Right lobe of liver (tissue), 4 donors: ENCODE results near the gene KCNAB3.

Experiments used
- POLR2A ChIP-seq: fragments of 450-650 bp; IDR thresholded peaks from one replicate; pipeline ENCODE4 v1.6.1; 2017; ENCODE audit warnings: antibody characterized with exemption, mild to moderate bottlenecking
- TF ChIP-seq, protein P1 (sequence below), 4 donors: fragments of 200-600 bp in 3 of 4; fragments of 450-650 bp in 1 of 4; IDR thresholded peaks; one replicate each; pipeline versions ENCODE4 v1.5.1 to v1.8.0; 2016 to 2022; ENCODE audit warnings: antibody characterized with exemption in 4 of 4, mild to moderate bottlenecking in 2 of 4
- donor health status: DM: no; HTN: no; CAD: no.
- donor health status: DM: no; HTN: no; CAD: no.
- donor health status: DM: no; HTN: yes; CAD: no.

DNA sequence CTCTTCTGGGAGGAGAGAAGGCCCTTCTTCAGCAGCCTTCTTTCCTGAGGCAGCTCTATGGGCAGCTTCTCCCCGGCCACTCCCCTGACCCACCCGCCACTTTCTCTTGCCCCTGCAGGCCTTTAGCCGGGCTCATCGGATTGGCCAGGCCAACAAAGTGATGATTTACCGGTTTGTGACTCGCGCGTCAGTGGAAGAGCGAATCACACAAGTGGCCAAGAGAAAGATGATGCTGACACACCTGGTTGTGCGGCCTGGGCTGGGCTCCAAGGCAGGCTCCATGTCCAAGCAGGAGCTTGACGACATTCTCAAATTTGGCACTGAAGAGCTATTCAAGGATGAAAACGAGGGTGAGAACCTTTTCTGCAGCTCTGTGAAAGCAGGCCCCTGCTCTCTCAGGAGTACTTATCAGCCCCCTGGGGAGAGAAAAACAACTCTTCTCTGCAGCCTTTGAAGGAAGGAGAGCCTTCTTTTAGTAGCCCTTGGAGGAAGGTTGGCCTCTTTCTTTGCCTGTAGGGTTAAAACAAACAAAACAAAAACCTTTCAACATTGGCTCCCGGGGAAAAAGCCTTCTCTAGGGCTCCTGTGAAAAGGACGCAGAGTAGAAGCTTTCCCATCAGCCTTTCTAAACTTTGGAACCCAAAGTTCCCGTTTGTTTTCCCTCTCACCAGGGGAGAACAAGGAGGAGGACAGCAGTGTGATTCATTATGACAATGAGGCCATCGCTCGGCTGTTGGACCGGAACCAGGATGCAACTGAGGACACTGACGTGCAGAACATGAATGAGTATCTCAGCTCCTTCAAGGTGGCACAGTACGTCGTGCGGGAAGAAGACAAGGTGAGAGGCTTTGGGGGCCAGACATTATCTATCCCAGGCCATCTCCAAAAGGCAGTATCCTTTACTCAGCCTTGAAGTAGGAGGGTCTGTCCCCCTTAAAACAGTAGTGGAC is 26.2 kb downstream of the KCNAB3 start:
- TF ChIP-seq, protein P1, sequence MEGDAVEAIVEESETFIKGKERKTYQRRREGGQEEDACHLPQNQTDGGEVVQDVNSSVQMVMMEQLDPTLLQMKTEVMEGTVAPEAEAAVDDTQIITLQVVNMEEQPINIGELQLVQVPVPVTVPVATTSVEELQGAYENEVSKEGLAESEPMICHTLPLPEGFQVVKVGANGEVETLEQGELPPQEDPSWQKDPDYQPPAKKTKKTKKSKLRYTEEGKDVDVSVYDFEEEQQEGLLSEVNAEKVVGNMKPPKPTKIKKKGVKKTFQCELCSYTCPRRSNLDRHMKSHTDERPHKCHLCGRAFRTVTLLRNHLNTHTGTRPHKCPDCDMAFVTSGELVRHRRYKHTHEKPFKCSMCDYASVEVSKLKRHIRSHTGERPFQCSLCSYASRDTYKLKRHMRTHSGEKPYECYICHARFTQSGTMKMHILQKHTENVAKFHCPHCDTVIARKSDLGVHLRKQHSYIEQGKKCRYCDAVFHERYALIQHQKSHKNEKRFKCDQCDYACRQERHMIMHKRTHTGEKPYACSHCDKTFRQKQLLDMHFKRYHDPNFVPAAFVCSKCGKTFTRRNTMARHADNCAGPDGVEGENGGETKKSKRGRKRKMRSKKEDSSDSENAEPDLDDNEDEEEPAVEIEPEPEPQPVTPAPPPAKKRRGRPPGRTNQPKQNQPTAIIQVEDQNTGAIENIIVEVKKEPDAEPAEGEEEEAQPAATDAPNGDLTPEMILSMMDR (IDR thresholded peaks at IDR 0.05), result no peak
- TF ChIP-seq POLR2A, result no peak
